ENCODE data around the gene E4F1.

- no peak for TF ChIP-seq YY1 (IDR thresholded peaks at IDR 0.05; ENCODE audit: insufficient read depth, insufficient read length)
- TF ChIP-seq ZNF274 (IDR thresholded peaks at IDR 0.05; ENCODE audit: low read depth, low read length) = no peak
- no peak for TF ChIP-seq SUZ12 (IDR thresholded peaks at IDR 0.05; ENCODE audit: extremely low read depth, insufficient read depth, insufficient read length)
Measured at GRCh38 chr16:2211923-2212347, 11.5 kb upstream of the E4F1 start.
